Stimulated activated CD4-positive, alpha-beta T cell treated with anti-CD3 and anti-CD28 coated beads, Interleukin-12 subunit alpha, Interleukin-12 subunit beta, amount 100 ng/mL, for 4 hours (primary cell): Measurements from ENCODE around the gene MBNL1.

Source experiments
- DNase-seq: peaks from one replicate; pipeline ENCODE4 v3.0.0-alpha.2; 2020

Gene MBNL1

GRCh38 chr3:152299249-152299976 lies 30.7 kb downstream of the MBNL1 start:
- no peak for DNase-seq

DNA sequence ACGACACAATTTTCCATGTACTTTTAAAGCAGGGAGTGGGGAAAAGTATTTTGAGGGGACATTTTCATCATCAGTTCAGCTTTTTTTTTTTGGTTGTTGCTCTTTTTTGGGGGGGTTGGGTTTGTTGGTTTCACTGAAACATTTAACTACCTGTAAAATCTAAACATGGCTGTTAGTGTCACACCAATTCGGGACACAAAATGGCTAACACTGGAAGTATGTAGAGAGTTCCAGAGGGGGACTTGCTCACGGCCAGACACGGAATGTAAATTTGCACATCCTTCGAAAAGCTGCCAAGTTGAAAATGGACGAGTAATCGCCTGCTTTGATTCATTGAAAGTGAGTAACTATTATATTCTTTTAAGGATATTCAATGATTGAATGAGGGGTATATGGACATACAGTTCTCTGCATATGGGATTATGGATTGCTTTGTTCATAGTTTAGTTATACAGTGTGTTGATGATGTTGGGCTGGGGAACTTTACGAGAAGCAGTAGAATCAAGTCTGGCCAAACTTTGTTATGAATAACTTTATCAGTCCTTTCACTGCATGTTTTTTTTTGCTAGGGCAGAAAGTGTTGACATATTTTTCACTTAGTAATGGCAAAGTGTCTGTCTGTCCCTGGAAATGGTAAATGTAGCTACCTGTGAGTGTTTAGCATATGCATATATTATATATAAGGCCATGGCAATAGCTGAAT lies 31.5 kb downstream of the MBNL1 start:
- no peak for DNase-seq

DNA sequence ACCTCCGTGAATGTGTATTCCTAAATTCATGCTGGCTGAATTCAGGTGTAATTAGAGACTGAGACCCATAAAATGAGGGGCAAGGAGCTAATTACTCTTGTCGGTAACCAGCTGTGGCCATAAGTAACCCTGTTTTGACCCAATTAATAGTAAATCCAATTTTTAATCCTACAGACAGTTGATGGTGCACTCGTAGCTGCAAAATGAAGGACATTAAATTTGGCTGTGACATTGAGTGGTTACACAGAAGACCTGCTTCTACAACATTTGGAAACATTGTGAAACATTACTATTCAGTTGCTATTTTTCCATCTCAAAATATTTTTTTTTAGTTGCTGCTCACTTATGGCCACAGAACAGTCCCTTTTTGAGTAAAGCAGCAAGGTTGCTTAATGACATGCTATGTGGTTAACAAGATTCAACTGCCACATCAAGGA lies 33.0 kb downstream of the MBNL1 start:
- no peak for DNase-seq

GRCh38 chr3:152302521-152303021 lies 33.8 kb downstream of the MBNL1 start:
- DNase-seq: no peak

GRCh38 chr3:152304160-152304559 lies 35.4 kb downstream of the MBNL1 start:
- no peak for DNase-seq

- DNase-seq: no peak
Measured at GRCh38 chr3:152305075-152305474, 36.3 kb downstream of the MBNL1 start.

- DNase-seq: no peak
Measured at GRCh38 chr3:152307829-152308474, 39.2 kb downstream of the MBNL1 start.

- DNase-seq: no peak
Measured at GRCh38 chr3:152308475-152308844, 39.7 kb downstream of the MBNL1 start.

DNA sequence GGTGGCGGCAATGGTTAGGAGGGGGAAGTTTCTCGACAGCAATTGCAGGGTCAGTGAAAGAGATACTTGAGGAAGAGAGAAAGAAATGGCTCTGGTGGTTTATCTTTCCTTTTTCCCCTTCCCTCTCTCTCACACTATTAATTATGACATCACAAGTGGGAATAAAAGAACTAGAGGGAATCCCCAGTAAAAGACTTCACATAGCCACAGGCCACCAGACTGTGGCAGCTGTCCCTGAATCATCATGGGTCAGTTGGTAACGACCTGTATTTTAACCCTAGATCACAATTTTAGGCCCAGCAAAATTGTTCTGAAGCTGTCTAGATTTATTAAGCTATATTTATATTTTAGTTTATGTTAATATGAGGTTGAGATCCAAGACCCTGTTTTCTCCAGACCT lies 40.3 kb downstream of the MBNL1 start:
- no peak for DNase-seq

- no peak for DNase-seq
Measured at GRCh38 chr3:152309535-152310307, 41.0 kb downstream of the MBNL1 start.

DNA sequence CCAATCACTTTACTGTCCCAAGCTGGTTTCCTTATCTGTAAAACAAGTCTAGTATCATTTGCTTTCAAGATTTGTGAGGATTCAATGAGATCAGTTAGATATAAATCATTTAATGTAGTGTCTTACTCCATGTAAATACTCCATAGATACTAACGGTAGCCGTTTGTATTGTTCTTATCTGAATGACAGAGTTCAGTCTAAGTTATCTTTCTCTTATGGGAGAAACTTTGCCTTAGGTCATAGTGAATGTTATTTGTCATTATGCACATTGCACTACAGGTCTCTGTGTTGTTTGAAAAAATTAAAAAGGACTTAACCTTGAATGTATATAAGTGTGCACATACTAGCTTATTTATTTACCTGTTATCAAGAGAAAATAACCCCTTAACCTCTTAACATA lies 44.7 kb downstream of the MBNL1 start:
- DNase-seq: no peak

GRCh38 chr3:152313914-152314313 lies 45.2 kb downstream of the MBNL1 start:
- no peak for DNase-seq

GRCh38 chr3:152314677-152315353 lies 46.1 kb downstream of the MBNL1 start:
- no peak for DNase-seq

GRCh38 chr3:152315623-152316022 lies 46.9 kb downstream of the MBNL1 start:
- DNase-seq: no peak

- DNase-seq: no peak
Measured at GRCh38 chr3:152316318-152316717, 47.6 kb downstream of the MBNL1 start.

GRCh38 chr3:152317184-152317583 lies 48.5 kb downstream of the MBNL1 start:
- no peak for DNase-seq

GRCh38 chr3:152317956-152318355 lies 49.2 kb downstream of the MBNL1 start:
- DNase-seq: no peak

- no peak for DNase-seq
Measured at GRCh38 chr3:152318512-152318911, 49.8 kb downstream of the MBNL1 start.

DNA sequence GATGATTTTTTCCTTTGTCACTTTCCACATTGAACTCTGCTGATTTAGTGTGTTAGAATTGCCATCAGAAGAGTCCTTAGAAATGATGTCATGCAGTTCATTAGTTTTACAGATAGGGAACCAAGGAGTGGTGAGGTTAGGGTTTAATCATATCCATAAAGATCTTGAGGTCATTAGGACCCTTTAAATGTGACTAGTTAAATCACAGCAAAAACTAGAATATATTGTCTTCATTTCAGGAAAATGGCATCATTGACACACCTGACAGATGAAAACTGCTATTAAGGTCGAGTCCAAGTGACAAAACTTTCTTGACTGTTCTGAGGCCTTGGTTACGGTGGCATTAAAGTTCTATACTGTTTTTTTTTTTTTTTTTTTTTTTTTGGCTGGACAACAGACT lies 50.5 kb downstream of the MBNL1 start:
- DNase-seq: no peak

- DNase-seq: no peak
Measured at GRCh38 chr3:152319831-152320617, 51.3 kb downstream of the MBNL1 start.

DNA sequence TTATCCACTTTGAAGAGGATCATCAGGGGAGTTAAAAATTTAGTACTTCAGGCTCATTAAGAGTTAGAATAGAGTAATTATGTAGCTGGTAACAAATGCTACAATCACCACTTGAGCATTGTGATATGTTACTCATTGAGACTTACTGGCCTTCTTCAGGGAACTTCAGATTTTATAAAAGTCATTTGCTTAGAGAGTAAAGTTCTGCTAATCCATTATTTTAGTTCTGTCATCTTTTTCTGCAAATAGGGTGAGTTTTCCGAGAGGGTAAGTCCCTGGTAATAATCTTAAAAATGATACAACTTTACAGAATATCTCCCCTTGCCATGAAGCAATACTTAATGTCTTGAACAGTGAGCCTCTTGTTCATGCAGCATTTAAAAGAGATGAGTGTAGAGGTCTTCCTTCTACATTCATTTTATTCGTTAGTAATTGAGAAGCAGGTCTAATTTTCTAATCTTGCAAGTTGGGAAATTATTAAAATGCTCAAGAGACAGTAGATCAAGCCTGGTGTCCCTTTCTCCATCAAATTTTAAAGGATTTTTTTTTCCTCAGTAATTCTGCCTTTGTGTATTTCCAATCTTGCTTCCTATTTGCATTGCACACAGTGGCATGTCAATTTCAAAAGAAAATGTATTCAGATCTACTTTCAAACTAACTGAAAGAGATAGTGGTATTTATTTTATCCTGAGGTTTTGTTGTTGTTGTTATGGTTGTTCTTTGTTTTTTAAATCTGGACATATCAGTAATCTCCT lies 52.6 kb downstream of the MBNL1 start:
- no peak for DNase-seq
